Choroid plexus epithelial cell (primary cell): Measurements from ENCODE around the gene SRC.

Experiments
- DNase-seq: peaks from one replicate; pipeline ENCODE4 v3.0.0-alpha.2; 2010; ENCODE audit warnings: low read depth
- H3K4me3 ChIP-seq: 2 replicates; pipeline ENCODE4 v1.5.1; 2011; ENCODE audit warnings: low read depth, mild to moderate bottlenecking, control low read depth, low read length, moderate library complexity
- CTCF ChIP-seq: conservative IDR thresholded peaks from 2 replicates; pipeline ENCODE4 v1.5.1; 2011; ENCODE audit warnings: low read depth, mild to moderate bottlenecking, control low read depth, inconsistent platforms, low read length, moderate library complexity

Gene SRC

DNA sequence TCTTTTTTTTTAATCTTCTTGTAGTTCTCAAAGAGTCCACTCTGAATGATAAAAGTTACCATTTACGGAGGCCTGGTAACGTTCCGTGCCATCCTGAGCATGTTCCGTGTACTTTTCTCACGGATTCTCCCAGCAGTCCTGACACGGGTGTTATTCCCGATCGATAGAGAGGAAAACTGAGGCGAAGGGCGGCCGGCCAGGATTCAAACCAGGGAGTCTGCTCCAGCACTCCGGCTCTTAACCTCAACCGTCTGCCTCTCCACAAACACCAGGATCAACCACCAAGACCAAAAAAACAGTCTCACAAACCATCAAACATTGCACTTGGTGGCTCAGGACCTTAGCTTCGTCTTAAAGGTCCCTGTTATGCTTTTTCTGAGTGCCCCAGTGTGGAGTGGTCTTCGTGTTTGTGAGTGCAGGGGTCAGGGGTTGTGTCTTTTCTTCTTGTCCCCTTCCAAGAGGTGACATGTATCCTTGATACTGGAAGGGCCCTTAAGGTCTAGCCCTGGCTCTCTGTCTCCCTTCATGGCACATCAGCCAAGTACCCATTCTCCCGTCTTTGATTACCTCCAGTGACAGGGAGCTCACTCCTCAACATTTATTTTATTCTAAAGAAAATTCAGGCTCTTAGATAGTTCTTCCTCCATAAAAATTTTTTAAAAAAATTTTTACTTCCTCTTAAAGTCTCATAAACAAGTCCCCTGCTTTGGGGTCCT lies 35.1 kb downstream of the SRC start:
- DNase-seq = no peak
- no peak overlapping the region for H3K4me3 ChIP-seq
- no peak for TF ChIP-seq CTCF

GRCh38 chr20:37381621-37382471 lies 35.9 kb downstream of the SRC start:
- H3K4me3 ChIP-seq = no peak overlapping the region
- no peak for TF ChIP-seq CTCF
- no peak for DNase-seq

DNA sequence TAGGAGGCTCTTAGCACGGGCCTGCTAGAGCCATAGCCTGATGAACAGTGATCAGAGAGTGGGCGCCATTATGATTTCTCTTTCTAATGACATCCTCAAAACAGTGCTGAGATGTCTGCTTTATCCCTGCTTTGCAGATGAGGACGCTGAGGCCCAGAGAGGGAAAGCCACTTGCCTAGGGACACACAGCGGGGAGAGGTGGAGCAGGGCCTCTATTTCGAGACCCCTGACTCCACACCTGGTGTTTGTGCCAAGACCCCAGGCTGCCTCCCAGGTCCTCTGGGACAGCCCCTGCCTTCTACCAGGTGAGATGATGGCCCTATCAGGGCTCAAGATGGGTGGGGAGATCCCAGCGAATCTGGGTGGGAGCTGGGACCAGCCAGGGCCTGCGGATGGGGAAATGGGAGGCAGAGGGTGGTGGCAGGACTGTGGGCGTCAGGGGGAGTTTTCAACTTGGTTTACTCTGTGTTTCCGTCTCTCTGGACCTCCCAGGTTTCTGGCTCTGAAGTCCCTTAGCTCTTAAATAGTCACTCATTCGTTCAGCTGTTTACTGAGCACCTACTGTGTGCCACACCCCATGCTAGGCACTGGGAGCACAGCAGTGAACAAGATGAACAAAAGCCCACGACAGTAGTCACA lies 36.7 kb downstream of the SRC start:
- H3K4me3 ChIP-seq = no peak overlapping the region
- no peak for TF ChIP-seq CTCF
- DNase-seq = no peak

GRCh38 chr20:37383229-37383989 lies 37.5 kb downstream of the SRC start:
- DNase-seq = no peak
- no peak overlapping the region for H3K4me3 ChIP-seq
- TF ChIP-seq CTCF = no peak

DNA sequence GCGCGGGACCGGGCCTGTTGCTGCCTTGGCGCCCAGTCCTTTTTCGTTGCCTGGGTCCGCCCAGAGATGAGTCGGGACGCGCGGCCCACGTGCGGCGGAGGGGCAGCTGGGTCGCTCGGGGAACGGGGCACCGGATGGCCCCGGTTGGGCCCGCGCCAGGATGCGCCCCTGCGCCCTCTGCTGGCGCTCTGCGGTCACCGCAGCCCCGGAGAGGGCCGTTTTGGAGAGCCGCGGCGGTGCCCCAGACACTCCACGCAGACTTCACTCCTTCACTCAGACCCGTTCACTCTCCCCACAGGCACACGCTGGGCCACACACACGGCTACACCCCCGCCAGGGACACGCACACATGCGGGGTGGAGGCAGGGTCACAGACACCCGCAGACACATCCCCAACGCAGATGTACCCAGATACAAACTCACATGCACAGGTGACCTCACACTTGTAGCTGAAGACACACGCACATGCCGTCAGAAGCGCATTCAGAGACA lies 38.8 kb downstream of the SRC start:
- DNase-seq = peak; percentile 35
- H3K4me3 ChIP-seq = peak overlapping the region; percentile 57
- peak; percentile 75 for TF ChIP-seq CTCF

DNA sequence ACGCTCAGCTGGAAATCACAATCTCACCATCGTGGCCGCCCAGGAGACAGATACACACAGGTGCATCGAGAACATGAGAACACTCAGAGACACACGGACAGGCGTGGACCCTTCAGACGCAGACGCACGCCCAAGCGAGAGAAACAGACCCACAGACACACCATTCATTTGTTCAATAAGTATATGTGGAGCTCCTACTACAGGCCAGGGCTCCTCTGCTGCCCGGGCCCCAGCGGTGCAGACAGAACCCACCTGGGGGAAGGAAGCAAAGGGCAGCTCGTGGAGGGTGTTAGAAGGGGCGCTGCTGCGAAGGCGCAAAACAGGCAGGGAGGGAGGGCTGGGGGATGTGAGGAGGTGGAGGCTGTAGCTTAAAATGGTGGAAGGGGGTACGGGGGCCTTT lies 39.2 kb downstream of the SRC start:
- H3K4me3 ChIP-seq = no peak overlapping the region
- TF ChIP-seq CTCF = no peak

More for the DNA sequence above, 39.2 kb downstream of the SRC start:
- no peak for DNase-seq
